SU-DHL-6 (cell line): ENCODE measurements around the gene NGLY1.

Experiments
- EZH2phosphoT487 ChIP-seq: fragments of 200-600 bp; sonication (generic), shearing (Covaris generic); conservative IDR thresholded peaks from 2 replicates; pipeline ENCODE4 v1.6.1; 2018; ENCODE audit warnings: mild to moderate bottlenecking, antibody characterized with exemption, low read length, moderate library complexity, mixed read lengths
- TF ChIP-seq, protein P1 (sequence below): fragments of 200-600 bp; sonication (generic); IDR thresholded peaks from one replicate; pipeline ENCODE4 v1.5.1; 2017; ENCODE audit warnings: antibody characterized with exemption, mild to moderate bottlenecking, low read length, moderate library complexity; ENCODE audit not compliant: insufficient read depth, poor library complexity, severe bottlenecking

DNA sequence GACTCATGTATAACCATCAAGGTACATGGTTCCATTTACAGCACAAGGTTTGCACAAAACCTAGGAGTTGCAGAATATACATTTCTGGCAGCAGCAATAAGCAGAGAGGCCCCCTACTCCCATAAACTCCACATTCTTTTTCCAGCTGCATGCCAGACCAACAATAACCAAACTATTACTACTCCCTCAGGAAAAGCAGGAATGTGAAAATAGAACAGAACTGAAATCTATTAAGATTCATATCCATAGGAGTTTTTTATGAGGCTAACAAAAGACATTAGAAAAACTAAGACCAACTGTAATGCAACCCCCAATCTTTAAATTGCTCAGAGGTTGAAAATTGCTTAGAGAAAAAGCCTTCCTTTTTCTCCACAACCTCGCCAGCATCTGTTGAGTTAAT lies 90.9 kb downstream of the NGLY1 start:
- TF ChIP-seq, protein P1, sequence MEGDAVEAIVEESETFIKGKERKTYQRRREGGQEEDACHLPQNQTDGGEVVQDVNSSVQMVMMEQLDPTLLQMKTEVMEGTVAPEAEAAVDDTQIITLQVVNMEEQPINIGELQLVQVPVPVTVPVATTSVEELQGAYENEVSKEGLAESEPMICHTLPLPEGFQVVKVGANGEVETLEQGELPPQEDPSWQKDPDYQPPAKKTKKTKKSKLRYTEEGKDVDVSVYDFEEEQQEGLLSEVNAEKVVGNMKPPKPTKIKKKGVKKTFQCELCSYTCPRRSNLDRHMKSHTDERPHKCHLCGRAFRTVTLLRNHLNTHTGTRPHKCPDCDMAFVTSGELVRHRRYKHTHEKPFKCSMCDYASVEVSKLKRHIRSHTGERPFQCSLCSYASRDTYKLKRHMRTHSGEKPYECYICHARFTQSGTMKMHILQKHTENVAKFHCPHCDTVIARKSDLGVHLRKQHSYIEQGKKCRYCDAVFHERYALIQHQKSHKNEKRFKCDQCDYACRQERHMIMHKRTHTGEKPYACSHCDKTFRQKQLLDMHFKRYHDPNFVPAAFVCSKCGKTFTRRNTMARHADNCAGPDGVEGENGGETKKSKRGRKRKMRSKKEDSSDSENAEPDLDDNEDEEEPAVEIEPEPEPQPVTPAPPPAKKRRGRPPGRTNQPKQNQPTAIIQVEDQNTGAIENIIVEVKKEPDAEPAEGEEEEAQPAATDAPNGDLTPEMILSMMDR, result no peak
- TF ChIP-seq EZH2phosphoT487, result no peak
